H9 (cell line): ENCODE results near the gene FYN. TPM values are rescaled to one million over a fixed set of nuclear protein-coding genes. Genes with fewer than 3 reads are reported as not detected.
A peak's percentile ranks its signal among the peaks of the same experiment; 100 is the strongest.

Source experiments
- DNase-seq: peaks from one replicate; pipeline ENCODE4 v3.0.0-alpha.2; 2017
- H2AFZ ChIP-seq: one replicate; pipeline ENCODE4 v1.6.1; 2013; ENCODE audit warnings: mild to moderate bottlenecking, low read length, control low read depth, moderate library complexity
- H2AK5ac ChIP-seq: 2 replicates; pipeline ENCODE4 v1.6.1; 2013; ENCODE audit warnings: low read length, control low read depth, mixed read lengths; ENCODE audit not compliant: insufficient read length
- H2BK120ac ChIP-seq: one replicate; pipeline ENCODE4 v1.6.1; 2013; ENCODE audit warnings: low read depth, mild to moderate bottlenecking, low read length, control low read depth, inconsistent platforms; ENCODE audit not compliant: poor library complexity, severe bottlenecking
- H2BK12ac ChIP-seq: 2 replicates; pipeline ENCODE4 v1.6.1; 2013; ENCODE audit warnings: low read length, control low read depth, mixed read lengths, low read depth; ENCODE audit not compliant: insufficient read length
- H2BK15ac ChIP-seq: 2 replicates; pipeline ENCODE4 v1.6.1; 2013; ENCODE audit warnings: low read depth, low read length, control low read depth
- H2BK20ac ChIP-seq: one replicate; pipeline ENCODE4 v1.6.1; 2013; ENCODE audit warnings: low read depth, mild to moderate bottlenecking, low read length, control low read depth, inconsistent platforms; ENCODE audit not compliant: poor library complexity, severe bottlenecking
- H2BK5ac ChIP-seq: 2 replicates; pipeline ENCODE4 v1.6.1; 2013; ENCODE audit warnings: low read length, control low read depth, mixed read lengths; ENCODE audit not compliant: insufficient read length
- H3K14ac ChIP-seq: 2 replicates; pipeline ENCODE4 v1.6.1; 2013; ENCODE audit warnings: low read length, control low read depth; ENCODE audit not compliant: insufficient read depth
- H3K18ac ChIP-seq: 2 replicates; pipeline ENCODE4 v1.6.1; 2013; ENCODE audit warnings: low read depth, mild to moderate bottlenecking, mixed read lengths, low read length, control low read depth; ENCODE audit not compliant: insufficient read length
- H3K23ac ChIP-seq: 2 replicates; pipeline ENCODE4 v1.6.1; 2013; ENCODE audit warnings: low read length, control low read depth, mixed read lengths, low read depth; ENCODE audit not compliant: insufficient read length
- H3K23me2 ChIP-seq: 2 replicates; pipeline ENCODE4 v1.6.1; 2013; ENCODE audit warnings: low read depth, mild to moderate bottlenecking, mixed read lengths, low read length, control low read depth; ENCODE audit not compliant: insufficient read length, poor library complexity, severe bottlenecking
- H3K27ac ChIP-seq: 2 replicates; pipeline ENCODE4 v1.5.1; 2013; ENCODE audit warnings: low read length, control low read depth, mixed read lengths, low read depth; ENCODE audit not compliant: insufficient read length
- H3K27me3 ChIP-seq: 2 replicates; pipeline ENCODE4 v1.6.1; 2013; ENCODE audit warnings: low read length, control low read depth, inconsistent platforms; ENCODE audit not compliant: insufficient read depth
- H3K4ac ChIP-seq: 2 replicates; pipeline ENCODE4 v1.6.1; 2013; ENCODE audit warnings: low read depth, mild to moderate bottlenecking, control low read depth, inconsistent platforms, low read length, moderate library complexity
- H3K4me1 ChIP-seq: 2 replicates; pipeline ENCODE4 v1.6.1; 2013; ENCODE audit warnings: low read length, control low read depth, inconsistent platforms; ENCODE audit not compliant: insufficient read depth
- H3K4me2 ChIP-seq: 2 replicates; pipeline ENCODE4 v1.6.1; 2013; ENCODE audit warnings: low read length, control low read depth, mixed read lengths; ENCODE audit not compliant: insufficient read length, insufficient read depth
- H3K56ac ChIP-seq: 2 replicates; pipeline ENCODE4 v1.6.1; 2013; ENCODE audit warnings: low read depth, mild to moderate bottlenecking, mixed read lengths, low read length, control low read depth; ENCODE audit not compliant: insufficient read length
- H3K79me1 ChIP-seq: 2 replicates; pipeline ENCODE4 v1.6.1; 2013; ENCODE audit warnings: low read depth, mild to moderate bottlenecking, moderate library complexity, low read length, control low read depth, inconsistent platforms; ENCODE audit not compliant: insufficient read depth, poor library complexity, severe bottlenecking
- H3K79me2 ChIP-seq: 2 replicates; pipeline ENCODE4 v1.6.1; 2013; ENCODE audit warnings: low read length, control low read depth, inconsistent platforms; ENCODE audit not compliant: insufficient read depth
- H3K9ac ChIP-seq: 2 replicates; pipeline ENCODE4 v1.6.1; 2013; ENCODE audit warnings: low read length, control low read depth, mixed read lengths; ENCODE audit not compliant: insufficient read length; ENCODE audit errors: extremely low read depth
- H3K9me3 ChIP-seq: one replicate; pipeline ENCODE4 v1.6.1; 2013; ENCODE audit warnings: low read depth, low read length, inconsistent platforms; ENCODE audit not compliant: control insufficient read depth
- H3T11ph ChIP-seq: one replicate; pipeline ENCODE4 v1.6.1; 2013; ENCODE audit warnings: mild to moderate bottlenecking, low read length, control low read depth, inconsistent platforms
- H4K20me1 ChIP-seq: one replicate; pipeline ENCODE4 v1.6.1; 2013; ENCODE audit not compliant: control insufficient read depth, insufficient read length, insufficient read depth
- H4K5ac ChIP-seq: 2 replicates; pipeline ENCODE4 v1.6.1; 2013; ENCODE audit warnings: low read depth, mild to moderate bottlenecking, mixed read lengths, low read length, control low read depth; ENCODE audit not compliant: insufficient read length
- H4K8ac ChIP-seq: replicated peaks from 2 replicates; pipeline ENCODE4 v1.6.1; 2013; ENCODE audit warnings: low read length, control low read depth, mixed read lengths, low read depth; ENCODE audit not compliant: insufficient read length
- H4K91ac ChIP-seq: 2 replicates; pipeline ENCODE4 v1.6.1; 2013; ENCODE audit warnings: low read depth, mild to moderate bottlenecking, moderate library complexity, mixed read lengths, low read length, control low read depth; ENCODE audit not compliant: insufficient read length
- H3K27ac Mint-ChIP-seq, 3 experiments: 2 replicates in 2 of 3; 3 replicates in 1 of 3; pipeline ENCODE4 v1.8.0; 2020 to 2021; ENCODE audit warnings: mixed read lengths in 3 of 3, mild to moderate bottlenecking in 1 of 3, moderate library complexity in 1 of 3
- H3K27me3 Mint-ChIP-seq: 2 replicates; pipeline ENCODE4 v1.8.0; 2021; ENCODE audit warnings: low read depth, mild to moderate bottlenecking, moderate library complexity, mixed read lengths
- H3K36me3 Mint-ChIP-seq, 3 experiments: 2 replicates in 2 of 3; 3 replicates in 1 of 3; pipeline ENCODE4 v1.8.0; 2020 to 2021; ENCODE audit warnings: low read depth in 3 of 3, mixed read lengths in 3 of 3; ENCODE audit not compliant: insufficient read depth in 1 of 3
- H3K4me1 Mint-ChIP-seq, 2 experiments: 2 replicates each; pipeline ENCODE4 v1.8.0; 2020; ENCODE audit warnings: mixed read lengths in 2 of 2
- H3K4me3 Mint-ChIP-seq, 2 experiments: 2 replicates in 1 of 2; 3 replicates in 1 of 2; pipeline ENCODE4 v1.8.0; 2020 to 2021; ENCODE audit warnings: mild to moderate bottlenecking in 2 of 2, mixed read lengths in 2 of 2, moderate library complexity in 1 of 2
- H3K9me3 Mint-ChIP-seq, 2 experiments: 2 replicates in 1 of 2; 3 replicates in 1 of 2; pipeline ENCODE4 v1.8.0; 2020; ENCODE audit warnings: mild to moderate bottlenecking in 2 of 2, mixed read lengths in 2 of 2, moderate library complexity in 1 of 2
- WGBS: extraction: QIAGEN DNeasy Blood & Tissue Kit; methylation state at CpG from one replicate; pipeline ENCODE4 v1.1.7; 2013; ENCODE audit warnings: missing lambda C conversion rate, low lambda C conversion rate, mixed read lengths; ENCODE audit not compliant: insufficient read length; ENCODE audit errors: extremely low coverage; 5-methylcytosine and 5-hydroxymethylcytosine counted together
- total RNA-seq: library from RNA; stranded (reverse); gene quantifications from 2 replicates; pipeline ENCODE4 v1.2.1, GENCODE V29; 2021
- TF ChIP-seq, protein P1 (sequence below): fragments of 200-600 bp; sonication (generic); conservative IDR thresholded peaks from 3 replicates; pipeline ENCODE4 v1.8.0; 2021; ENCODE audit warnings: antibody characterized with exemption, mild to moderate bottlenecking

FYN gene
- total RNA-seq, 1 experiment from 2014 or later = 64.8 TPM

DNA sequence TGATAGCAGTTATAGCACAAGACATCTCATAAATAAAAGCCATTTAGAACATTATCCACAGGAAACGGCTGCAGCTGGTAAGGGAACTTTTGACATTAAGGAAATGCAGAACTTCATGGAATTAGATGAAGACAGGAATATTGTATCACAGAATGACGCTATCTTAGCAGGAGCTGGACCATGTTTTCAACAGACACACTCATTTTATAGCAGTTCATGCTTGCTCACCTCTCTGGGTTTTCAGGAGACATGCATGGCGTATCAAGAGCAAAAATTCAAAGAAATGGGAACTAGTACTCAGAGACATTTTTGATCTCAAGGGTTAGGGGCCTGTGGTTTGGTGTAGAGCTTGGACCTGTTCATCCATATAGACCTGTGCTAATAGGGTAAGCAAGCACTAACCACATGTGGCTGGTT, 125.0 kb downstream of the FYN start:
- peaks cover 3 to 8% (median 4%) of the 10 kb centered on the region in 3 experiments; a peak in 3 of 7 replicates for H3K36me3 Mint-ChIP-seq
- H2BK5ac ChIP-seq = no peak overlapping the region
- no peak overlapping the region for H2BK120ac ChIP-seq
- WGBS = no CpG with 5 or more reads among the region's 3 CpGs
- no peak overlapping the region for H3K4me2 ChIP-seq
- H4K20me1 ChIP-seq = no peaks in the 10 kb centered on the region
- no peak overlapping the region for H2BK15ac ChIP-seq
- H2BK20ac ChIP-seq = no peak overlapping the region
- H3K4me1 Mint-ChIP-seq = peaks cover 50 to 56% of the 10 kb centered on the region in 2 experiments
- TF ChIP-seq, protein P1, sequence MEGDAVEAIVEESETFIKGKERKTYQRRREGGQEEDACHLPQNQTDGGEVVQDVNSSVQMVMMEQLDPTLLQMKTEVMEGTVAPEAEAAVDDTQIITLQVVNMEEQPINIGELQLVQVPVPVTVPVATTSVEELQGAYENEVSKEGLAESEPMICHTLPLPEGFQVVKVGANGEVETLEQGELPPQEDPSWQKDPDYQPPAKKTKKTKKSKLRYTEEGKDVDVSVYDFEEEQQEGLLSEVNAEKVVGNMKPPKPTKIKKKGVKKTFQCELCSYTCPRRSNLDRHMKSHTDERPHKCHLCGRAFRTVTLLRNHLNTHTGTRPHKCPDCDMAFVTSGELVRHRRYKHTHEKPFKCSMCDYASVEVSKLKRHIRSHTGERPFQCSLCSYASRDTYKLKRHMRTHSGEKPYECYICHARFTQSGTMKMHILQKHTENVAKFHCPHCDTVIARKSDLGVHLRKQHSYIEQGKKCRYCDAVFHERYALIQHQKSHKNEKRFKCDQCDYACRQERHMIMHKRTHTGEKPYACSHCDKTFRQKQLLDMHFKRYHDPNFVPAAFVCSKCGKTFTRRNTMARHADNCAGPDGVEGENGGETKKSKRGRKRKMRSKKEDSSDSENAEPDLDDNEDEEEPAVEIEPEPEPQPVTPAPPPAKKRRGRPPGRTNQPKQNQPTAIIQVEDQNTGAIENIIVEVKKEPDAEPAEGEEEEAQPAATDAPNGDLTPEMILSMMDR = no peak
- no peak overlapping the region for H4K5ac ChIP-seq
- no peak overlapping the region for H3K27ac Mint-ChIP-seq
- H3K79me1 ChIP-seq = no peaks in the 10 kb centered on the region
- no peak overlapping the region for H2BK12ac ChIP-seq
- no peak overlapping the region for H3K27ac ChIP-seq
- H3K9me3 Mint-ChIP-seq = no peaks in the 10 kb centered on the region
- peak overlapping the region; percentile 55 for H2AK5ac ChIP-seq
- no peaks in the 10 kb centered on the region for H3K9me3 ChIP-seq
- no peak overlapping the region for H3K56ac ChIP-seq
- no peak overlapping the region; a peak in 1 of 5 replicates for H3K4me3 Mint-ChIP-seq
- no peaks in the 10 kb centered on the region for H3K79me2 ChIP-seq
- H3K23ac ChIP-seq = no peak overlapping the region
- H3K4ac ChIP-seq = no peak overlapping the region
- H3K27me3 Mint-ChIP-seq = no peaks in the 10 kb centered on the region
- no peak overlapping the region for H3K14ac ChIP-seq
- H3K27me3 ChIP-seq = no peaks in the 10 kb centered on the region
- H2AFZ ChIP-seq = no peak overlapping the region
- no peaks in the 10 kb centered on the region for H3K23me2 ChIP-seq
- H4K91ac ChIP-seq = no peak overlapping the region
- no peak overlapping the region for H4K8ac ChIP-seq
- peaks cover 24% of the 10 kb centered on the region for H3K4me1 ChIP-seq
- H3K9ac ChIP-seq = no peak overlapping the region
- no peak overlapping the region for H3T11ph ChIP-seq
- DNase-seq = no peak
- no peak overlapping the region for H3K18ac ChIP-seq
